Measurements from ENCODE around the gene AP3D1.

GRCh38 chr19:2122251-2122650 lies 29.1 kb downstream of the AP3D1 start:
- TF ChIP-seq CTCF (IDR thresholded peaks at IDR 0.05; ENCODE audit: low read depth, low read length) = no peak
- TF ChIP-seq EZH2phosphoT487 (IDR thresholded peaks at IDR 0.05; ENCODE audit: low read depth) = no peak

All from OCI-LY3 (cell line).